Forelimb muscle (tissue), 1 donor: ENCODE results near the gene CCL1. TPM values are rescaled to one million over a fixed set of nuclear protein-coding genes. Genes with fewer than 3 reads are reported as not detected.
"Not testable (repeated sequence)": the region's sequence is repeated elsewhere in the genome, so short reads cannot be mapped to it uniquely, and the experiment has no call there.

ENCODE experiments used
- DNase-seq: peaks from one replicate; pipeline ENCODE4 v3.0.0-alpha.2; 2013; ENCODE audit warnings: low read depth
- polyA plus RNA-seq: library from polyadenylated mRNA; unstranded; fragments of 120-200 nt; gene quantifications from one replicate; pipeline ENCODE4 v1.2.1, GENCODE V29; 2013; ENCODE audit not compliant: insufficient read length

CCL1 gene
- polyA plus RNA-seq, 1 donor: not detected

DNA sequence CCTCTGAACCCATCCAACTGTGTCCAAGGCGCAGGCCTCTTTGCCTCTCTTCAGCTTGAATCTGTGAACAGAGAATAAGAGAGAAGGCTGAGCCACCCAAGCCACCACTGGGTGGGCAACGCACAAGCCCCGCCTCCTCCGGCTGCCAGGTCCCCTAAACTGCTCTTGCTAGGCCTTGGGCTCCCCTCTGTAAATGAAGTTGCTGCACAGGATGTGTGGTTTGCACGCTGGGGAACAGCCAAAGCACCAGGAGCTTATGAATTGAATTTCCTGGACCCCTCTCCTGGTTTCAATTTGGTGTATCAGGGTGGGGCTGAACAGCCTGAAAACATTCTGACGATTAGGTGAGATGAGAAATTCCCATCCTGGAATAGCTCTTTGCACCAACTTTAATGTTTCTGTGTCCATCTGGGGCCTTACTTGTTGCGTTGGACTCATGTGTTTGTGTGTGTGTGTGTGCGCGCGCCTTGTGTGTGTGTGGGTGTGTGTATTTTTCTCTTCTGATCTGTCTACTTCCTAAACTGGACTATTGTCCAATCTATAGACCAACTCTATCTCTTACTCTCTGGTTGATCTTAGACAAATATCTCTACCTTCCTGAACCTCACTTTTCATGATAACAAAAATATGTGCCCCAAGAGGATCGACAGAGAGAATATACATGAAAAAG lies 2.3 kb downstream of the CCL1 start:
- DNase-seq: no peak

DNA sequence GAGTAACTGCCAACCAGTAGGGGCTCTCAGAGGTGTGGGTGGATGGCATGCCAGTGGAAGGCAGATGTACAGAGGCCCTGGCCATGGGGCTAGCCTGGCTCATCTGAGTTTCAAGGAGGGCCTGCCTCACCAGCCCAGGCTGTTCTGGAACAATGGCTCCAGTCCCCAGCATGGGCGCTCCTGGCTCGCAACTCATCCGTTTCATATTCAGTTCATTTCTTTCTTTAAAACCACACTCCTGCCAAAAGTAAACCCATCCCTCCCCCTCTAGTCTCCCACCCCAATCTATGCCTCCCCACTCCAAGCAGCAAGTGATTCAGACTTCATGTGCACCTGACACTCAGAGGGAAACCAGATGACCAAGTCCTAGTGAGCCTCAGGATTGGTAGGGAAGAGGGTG lies 4.4 kb downstream of the CCL1 start:
- DNase-seq: no peak

DNA sequence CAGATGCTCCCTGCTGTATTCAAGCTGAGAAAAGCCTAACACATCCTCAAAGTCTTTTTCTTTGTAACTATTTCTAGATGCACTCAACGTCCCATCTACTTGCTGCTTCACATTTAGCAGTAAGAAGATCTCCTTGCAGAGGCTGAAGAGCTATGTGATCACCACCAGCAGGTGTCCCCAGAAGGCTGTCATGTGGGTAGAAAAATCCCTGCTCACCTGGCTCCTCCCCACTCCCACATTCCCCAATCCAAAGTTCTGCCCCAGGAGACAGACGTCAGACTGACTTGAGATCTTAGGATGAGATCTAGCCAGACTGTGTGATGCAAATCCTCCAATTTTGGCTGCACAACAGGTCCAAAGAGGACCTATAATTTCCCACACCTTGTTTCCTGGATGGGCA lies 5.6 kb downstream of the CCL1 start:
- DNase-seq: no peak

DNA sequence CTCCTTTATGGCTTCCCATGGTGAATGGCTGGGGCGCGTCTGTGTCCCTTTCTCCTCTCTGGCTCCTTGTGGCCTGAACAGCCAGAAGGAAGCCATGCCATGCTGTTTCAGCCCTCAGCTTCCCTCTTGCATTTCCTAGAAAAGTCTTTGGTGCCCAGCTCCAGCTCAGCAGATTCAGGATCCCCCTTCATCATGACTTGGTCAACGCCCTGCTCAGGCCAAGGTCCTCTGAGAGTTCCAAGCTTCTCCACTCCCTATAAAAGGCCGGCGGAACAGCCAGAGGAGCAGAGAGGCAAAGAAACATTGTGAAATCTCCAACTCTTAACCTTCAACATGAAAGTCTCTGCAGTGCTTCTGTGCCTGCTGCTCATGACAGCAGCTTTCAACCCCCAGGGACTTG lies 6.8 kb downstream of the CCL1 start, which contains the start of gene CCL13:
Gene CCL13 (plus strand): TSS at position 287 of the 400 bp plus-strand sequence. CDS start 47 bp downstream, at position 334.
- no peak for DNase-seq

DNA sequence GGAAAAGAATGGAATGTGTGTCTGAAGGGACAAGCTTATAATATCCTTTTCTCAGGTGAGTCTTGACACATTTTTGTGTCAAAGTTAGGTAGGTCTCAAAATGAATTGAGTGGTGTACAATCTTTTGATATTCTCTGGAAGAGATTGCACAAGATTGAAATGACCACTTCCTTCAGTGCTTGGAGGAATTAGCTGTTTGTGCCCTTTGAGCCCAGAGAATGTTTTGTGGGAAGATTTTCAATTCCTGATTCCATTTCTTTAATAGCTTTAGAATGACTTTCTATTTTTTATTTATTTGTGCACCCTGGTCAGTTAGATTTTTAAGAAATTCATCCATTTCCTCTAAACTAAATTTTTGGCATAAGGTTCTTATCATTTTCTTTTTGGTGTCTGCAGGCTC lies 8.4 kb downstream of the CCL1 start:
- no peak for DNase-seq

DNA sequence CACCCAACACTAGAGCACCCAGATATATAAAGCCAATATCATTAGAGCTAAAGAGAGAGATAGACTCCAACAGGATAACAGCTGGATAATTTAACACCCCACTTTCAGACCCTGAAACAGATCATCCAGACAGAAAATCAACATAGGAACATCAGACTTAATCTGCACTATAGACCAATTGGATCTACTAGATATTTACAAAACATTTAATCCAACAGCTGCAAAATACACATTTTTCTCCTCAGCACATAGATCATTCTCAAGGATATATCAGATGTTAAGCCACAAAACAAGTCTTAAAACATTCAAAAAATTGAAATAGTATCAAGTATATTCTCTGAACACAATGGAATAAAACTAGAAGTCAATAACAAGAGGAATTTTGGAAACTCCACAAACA lies 10.8 kb downstream of the CCL1 start:
- no peak for DNase-seq

DNA sequence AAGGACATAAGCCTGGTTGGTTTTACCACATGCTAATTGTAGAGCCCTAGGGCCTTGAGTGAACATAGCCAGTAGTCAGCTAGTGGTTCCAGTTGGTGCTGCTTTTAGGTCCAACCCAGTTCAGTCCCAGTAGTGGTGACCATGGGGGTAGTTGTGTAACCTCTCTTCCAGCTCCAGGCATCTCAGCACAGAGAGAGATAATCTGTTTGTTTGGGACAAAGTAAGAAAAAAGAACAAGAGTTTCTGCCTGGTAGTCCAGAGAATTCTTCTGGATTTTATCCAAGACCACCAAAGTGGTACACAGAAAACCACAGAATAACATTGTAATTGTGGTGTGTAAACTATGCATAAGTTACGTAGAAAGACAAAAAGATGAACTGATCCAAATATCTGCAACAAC lies 11.9 kb downstream of the CCL1 start:
- no peak for DNase-seq

DNA sequence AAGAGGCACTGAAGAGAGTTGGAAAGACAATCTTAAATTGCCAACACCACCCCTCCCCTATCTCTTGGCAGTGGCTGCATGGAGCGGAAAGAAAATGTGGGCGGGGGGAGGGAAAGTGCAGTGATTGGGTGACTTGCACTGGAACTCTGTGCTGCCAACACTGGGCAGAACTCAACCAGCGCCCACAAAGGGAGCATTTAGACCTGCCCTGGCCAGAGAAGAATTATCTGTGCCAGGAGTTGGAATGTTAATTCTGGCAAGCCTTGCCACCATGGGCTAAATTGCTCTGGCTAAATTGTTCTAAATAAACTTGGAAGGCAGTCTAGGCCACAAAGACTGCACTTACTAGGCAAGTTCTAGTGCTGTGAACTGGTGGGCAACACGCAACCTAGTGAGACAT lies 13.3 kb downstream of the CCL1 start:
- DNase-seq: no peak

DNA sequence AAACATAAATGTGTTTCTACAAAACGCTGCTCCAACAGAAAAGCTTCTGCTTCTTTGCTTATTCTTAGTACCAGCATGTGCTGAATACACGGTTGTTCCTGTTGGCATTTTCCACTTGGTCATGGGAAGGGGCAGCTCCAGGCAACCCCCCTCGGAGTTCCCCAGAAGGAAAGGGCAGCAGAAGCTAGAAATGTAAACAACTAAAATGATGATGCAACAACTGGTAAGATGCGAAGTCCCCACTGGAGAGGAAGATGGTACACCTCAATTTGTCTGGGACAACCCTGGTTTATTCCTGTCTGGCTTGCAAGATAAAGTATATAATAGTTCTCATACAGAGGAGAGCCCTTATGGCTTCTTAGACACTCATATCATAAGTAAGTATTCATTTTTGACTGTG lies 16.0 kb downstream of the CCL1 start:
- DNase-seq: no peak

DNA sequence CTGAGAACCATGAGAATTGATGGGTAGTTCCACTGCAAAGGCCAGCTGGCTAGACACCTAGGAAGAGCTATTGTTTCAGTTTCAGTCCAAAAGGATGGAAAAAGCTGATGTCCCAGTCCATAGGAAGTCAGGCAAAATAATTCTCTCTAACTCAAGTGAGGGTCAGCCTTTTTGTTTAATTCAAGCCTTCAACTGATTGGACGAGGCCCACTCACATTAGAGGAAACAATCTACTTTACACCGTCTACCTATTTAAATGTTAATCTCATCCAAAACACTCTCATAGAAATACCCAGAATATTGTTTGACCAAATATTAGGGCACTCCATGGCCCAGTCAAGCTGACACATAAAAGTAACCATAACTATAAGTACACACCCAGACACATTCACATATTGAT lies 21.1 kb downstream of the CCL1 start:
- DNase-seq: no peak

DNA sequence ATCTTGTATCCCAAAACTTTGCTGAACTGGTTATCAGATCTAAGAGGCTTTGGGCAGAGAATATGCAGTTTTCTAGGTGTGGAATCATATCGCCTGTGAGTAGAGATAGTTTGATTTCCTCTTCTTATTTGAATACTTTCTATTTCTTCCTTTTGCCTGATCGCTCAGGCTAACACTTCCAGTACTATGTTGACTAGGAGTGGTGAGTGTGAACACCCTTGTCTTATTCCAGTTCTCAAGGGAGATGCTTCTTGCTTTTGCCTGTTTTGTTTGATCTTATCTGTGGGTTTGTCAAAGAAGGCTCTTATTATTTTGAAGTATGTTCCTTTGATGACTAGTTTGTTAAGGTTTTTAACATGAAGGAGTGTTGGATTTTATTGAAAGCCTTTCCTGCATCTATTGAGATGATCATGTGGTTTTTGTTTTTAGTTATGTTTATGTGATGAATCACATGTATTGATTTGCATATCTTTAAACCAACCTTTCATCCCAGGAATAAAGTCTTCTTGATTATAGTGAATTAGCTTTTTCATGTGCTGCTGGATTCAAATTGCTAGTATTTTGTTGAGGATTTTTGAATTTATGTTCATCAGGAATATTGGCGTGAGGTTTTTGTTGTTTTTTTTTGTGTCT lies 23.8 kb downstream of the CCL1 start:
- DNase-seq: no peak

DNA sequence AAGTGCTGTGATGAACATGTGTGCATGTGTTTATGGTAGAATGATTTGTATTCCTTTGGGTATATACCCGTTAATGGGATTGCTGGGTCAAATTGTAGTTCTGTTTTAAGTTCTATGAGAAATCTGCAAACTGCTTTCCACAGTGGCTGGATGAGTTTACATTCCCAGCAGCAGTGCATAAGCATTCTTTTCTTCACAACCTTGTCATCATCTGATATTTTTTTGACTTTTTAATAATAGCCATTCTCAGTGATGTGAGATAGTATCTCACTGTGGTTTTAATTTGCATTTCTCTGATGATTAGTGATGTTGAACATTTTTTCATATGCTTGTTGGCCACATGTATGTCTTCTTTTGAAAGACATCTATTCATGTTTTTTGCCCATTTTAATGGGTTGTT lies 25.3 kb downstream of the CCL1 start:
- DNase-seq: no peak

DNA sequence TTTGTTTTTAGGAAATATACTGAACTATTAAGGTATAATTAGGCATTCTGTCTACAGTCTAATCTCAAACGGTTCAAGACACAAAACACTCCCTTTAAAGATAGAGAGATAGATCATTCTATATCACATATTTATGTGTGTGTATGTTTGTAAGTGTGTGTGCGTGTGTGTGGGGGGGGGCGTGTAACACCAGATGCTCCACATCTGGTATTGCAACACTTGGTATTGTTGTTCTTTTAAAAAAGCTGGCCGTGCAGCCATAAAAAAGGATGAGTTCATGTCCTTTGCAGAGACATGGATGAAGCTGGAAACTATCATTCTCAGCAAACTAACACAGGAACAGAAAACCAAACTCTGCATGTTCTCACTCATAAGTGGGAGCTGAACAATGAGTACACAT lies 35.5 kb downstream of the CCL1 start:
- DNase-seq: not testable (repeated sequence)

DNA sequence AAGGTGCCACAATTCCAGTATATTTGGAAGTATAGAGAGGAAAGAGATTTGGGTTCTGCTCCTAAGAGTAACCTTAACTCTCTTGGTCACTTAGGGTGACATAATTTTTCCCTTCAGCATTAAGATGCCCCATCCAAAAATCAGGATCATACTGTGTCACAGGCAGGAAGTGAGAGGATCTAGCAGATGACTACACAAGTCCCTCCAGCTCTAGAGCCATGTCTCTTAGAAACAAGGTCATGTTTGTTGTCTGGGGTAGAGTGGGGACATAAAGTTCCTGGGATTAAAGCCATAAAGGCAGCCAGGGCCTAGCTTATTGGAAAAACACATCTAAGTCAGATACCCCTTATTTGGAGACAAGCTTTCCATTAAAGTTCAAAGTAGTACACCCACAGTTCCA lies 41.1 kb downstream of the CCL1 start:
- DNase-seq: no peak

DNA sequence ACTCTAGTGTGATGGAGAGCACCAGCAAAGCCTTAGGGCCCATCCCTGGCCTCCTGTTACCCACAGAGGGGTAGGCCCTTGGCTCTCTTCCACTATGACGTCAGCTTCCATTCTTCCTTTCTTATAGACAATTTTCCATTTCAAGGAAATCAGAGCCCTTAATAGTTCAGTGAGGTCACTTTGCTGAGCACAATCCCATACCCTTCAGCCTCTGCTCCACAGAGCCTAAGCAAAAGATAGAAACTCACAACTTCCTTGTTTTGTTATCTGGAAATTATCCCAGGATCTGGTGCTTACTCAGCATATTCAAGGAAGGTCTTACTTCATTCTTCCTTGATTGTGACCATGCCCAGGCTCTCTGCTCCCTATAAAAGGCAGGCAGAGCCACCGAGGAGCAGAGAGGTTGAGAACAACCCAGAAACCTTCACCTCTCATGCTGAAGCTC lies 44.0 kb downstream of the CCL1 start, which contains the start of gene CCL8:
Gene CCL8 (plus strand): TSS at position 397 of the 445 bp plus-strand sequence. CDS start 67 bp downstream, outside the sequence.
- no peak for DNase-seq

DNA sequence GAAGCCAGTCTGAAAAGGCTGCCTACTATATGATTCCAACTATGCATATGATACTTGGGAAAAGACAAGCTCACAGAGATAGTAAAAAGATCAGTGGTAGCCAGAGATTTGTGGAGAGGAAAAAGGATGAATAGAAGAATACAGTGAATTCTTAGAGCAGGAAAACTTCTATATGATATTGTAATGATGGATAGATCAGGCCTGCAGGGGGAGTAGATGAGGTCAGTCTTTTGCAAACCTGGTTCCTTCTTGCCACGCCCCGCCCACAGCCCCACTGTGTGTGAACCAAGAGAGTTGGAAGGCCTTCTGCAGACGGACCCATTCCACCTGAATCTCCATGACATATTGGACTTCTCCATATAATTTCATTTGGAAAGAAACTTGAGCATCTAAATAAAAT lies 44.6 kb downstream of the CCL1 start:
- DNase-seq: no peak

DNA sequence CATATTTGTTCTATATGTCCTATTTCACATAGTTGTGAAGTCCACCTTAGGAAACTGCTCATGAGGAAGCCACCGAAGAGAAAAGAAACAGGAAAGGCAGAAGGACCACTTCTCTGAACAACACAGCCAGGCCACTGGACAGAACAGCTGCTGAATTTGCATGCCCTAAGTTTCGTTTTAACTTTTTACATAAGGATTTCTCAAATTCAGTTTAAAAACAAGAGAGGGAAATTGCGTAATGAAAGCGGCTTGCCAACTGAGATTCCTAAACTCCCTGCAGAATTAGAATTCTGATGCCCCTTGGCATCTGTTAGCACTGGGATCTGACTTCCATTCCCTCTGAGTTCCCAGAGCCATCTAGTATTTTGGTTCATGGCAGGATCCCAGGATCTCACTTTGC lies 48.8 kb downstream of the CCL1 start:
- DNase-seq: no peak

DNA sequence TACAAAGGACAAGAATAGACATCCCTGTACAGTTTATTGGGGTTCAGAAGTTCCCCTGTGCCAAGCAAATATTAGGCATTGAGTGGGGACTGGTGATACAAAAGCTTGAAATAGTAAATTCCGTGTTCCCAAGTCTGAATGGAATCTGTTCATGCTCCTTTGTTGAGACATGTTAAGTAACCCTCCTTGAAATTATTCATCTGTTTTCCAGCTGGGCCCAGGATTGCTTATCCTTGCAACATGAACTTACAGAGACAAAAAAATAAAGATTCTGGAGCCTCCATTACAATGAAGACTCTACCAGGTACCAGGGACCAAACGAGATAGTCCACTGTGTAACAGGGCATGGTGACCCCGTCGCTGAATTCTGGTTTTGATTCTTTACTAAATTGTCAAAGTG lies 49.9 kb downstream of the CCL1 start:
- DNase-seq: no peak

DNA sequence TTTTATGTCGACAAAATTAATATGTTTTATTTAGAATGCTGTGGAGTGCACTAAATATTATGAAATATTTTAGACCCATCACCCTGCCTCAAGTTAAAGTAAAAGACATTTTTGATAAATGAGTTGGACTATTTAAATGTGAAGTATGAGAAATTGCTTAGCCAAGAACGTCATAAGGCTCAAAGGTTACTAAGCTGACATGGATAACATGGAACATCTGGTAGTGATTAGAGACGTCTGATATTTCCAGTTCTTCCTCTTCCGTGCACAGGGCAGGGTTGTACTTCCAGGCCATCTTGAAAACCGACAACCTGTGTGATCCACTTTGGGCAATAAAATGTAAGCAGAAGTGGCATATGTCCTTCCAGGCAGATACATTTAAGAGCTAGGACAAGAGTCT lies 51.0 kb downstream of the CCL1 start:
- DNase-seq: no peak

DNA sequence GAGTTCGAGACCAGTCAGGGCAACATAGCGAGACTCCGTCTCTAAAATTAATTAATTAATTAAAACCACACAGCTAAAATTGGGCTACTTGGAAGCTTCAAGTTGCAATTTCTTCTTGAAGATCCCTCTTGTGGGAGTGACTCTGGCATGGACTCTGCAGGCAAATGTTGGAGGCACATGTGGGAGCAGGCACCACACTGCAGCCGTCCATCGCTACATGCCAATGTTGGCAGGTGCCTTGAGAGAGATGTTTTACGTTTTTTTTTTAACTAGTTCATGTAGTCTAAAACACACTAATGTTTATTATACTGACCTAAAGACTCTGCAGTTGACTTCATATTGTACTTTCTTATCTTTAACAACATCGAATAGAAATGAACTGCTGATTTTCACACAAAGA lies 51.7 kb downstream of the CCL1 start:
- no peak for DNase-seq
